Measurements from ENCODE around the gene CYP11A1. TPM values are rescaled to one million over a fixed set of nuclear protein-coding genes. Genes with fewer than 3 reads are reported as not detected.

CYP11A1 gene
- total and polyA plus RNA-seq, 2 donors (not counting 1 experiment from before 2014, with no cell fraction given) = not detected

DNA sequence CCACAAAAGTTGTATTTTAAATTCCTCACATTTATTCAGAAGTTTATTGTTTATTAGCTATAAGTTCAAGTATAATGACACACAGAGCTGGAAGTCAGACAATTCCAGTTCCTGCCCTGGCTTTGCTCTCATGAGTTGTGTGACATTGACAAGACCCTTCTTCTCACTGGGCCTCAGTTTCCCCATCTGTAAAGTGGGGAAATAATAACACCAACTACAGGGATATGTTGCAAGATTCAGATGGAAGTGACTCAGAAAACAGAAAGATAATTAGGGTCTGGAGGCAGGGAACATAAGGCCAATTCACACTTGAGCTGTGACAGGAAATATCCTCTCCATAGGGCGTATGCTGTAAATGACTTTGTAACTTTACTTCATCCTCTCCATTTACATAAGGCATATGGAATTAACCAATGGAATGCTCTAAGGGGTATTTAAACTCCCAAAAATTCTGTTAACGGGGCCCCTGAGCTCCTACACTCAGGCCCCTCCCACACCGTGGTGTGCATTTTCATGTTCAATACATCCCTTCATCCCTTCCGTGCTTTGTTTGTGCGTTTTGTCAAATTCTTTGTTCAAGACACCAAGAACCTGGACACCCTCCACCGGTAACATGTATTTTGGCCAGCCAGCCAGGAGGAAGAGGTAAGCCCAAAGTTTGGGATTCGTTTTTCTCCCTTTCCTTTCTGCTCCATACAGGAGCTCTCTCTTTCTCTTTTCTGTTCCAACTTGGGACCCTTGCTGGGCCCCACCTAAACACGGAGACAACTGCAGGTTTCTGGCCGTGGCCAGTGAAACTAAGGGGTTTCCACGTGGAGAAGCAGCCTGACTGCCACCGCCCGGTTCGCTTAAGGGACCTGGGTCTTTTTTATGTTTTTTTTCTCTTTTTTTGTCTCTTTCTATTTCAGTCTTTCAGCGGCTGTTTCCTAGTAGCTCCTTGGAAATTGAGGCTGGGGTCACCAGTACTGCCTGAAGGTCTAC, 16.9 kb downstream of the CYP11A1 start:
- Histone ChIP-seq H3K79me2 (ENCODE audit: control insufficient read depth, insufficient read depth, low read length) (no peaks in the 10 kb centered on the region), H3K4me1 (ENCODE audit: control insufficient read depth in 2 of 2, insufficient read depth in 2 of 2, low read length in 2 of 2) (no peaks in the 10 kb centered on the region), H3K36me3 (replicated peaks in 1 of 2; ENCODE audit: control extremely low read depth in 1 of 2, control insufficient read depth in 1 of 2, extremely low read depth in 1 of 2, insufficient read depth in 2 of 2, low read length in 1 of 2) (no peaks in the 10 kb centered on the region), H3K9me3 (ENCODE audit: control extremely low read depth in 1 of 3, control insufficient read depth in 2 of 3, insufficient read depth in 1 of 3, low read length in 2 of 3) (peaks cover 0 to 8% (median 6%) of the 10 kb centered on the region in 3 donors), H4K20me1 (ENCODE audit: control insufficient read depth, insufficient read depth, low read length, poor library complexity, severe bottlenecking) (no peaks in the 10 kb centered on the region), H3K4me2 (replicated peaks; ENCODE audit: low read depth, low read length, poor library complexity, severe bottlenecking) (no peak overlapping the region), H3K4me3 (ENCODE audit: control extremely low read depth in 1 of 5, extremely low read depth in 1 of 5, insufficient read depth in 1 of 5, low read depth in 2 of 5, low read length in 4 of 5) (no peak overlapping the region), H3K9ac (ENCODE audit: low read length) (no peak overlapping the region), H3K27me3 (replicated peaks in 1 of 4; ENCODE audit: control extremely low read depth in 1 of 4, control insufficient read depth in 3 of 4, insufficient read depth in 4 of 4, low read length in 3 of 4) (peaks cover 0 to 11% (median 0%) of the 10 kb centered on the region in 4 experiments), H2AFZ (ENCODE audit: insufficient read depth, low read depth, low read length, poor library complexity, severe bottlenecking) (no peak overlapping the region), H3K27ac (ENCODE audit: low read length in 2 of 2) (no peak overlapping the region)
- TF ChIP-seq EZH2 (IDR thresholded peaks at IDR 0.05; ENCODE audit: borderline replicate concordance, insufficient read depth, low read depth, low read length, poor library complexity, severe bottlenecking) (no peak), CTCF (IDR thresholded peaks at IDR 0.05) (no peak)
- DNase-seq (no peak), ATAC-seq (ENCODE audit: low read depth) (no peak)
- 89% methylated on average over 9 of the region's 14 CpGs for WGBS (ENCODE audit: insufficient coverage)
- Mint-ChIP-seq H3K27me3 (peaks cover 28% of the 10 kb centered on the region), H3K4me3 (no peak overlapping the region), H3K4me1 (no peaks in the 10 kb centered on the region), H3K27ac (no peak overlapping the region), H3K9me3 (ENCODE audit: insufficient read depth) (peaks cover 2% of the 10 kb centered on the region)
- POLR2A ChIA-PET = interaction anchor here (0.6 kb wide), 1 partner anchor 322 kb away, joined by 3 read pairs; no protein-coding TSS in a partner anchor
- CTCF ChIA-PET = no interaction called here
- intact Hi-C loops (cut with micrococcal nuclease) = no loop called here

- CTCF ChIA-PET = no interaction called here
- H3K4me1 ChIP-seq (ENCODE audit: control insufficient read depth in 2 of 2, insufficient read depth in 2 of 2, low read length in 2 of 2) = no peaks in the 10 kb centered on the region
- no peak overlapping the region for H3K4me3 ChIP-seq (ENCODE audit: control extremely low read depth in 1 of 5, extremely low read depth in 1 of 5, insufficient read depth in 1 of 5, low read depth in 2 of 5, low read length in 4 of 5)
- no peak overlapping the region for H2AFZ ChIP-seq (ENCODE audit: insufficient read depth, low read depth, low read length, poor library complexity, severe bottlenecking)
- no peak overlapping the region for H3K4me2 ChIP-seq (replicated peaks; ENCODE audit: low read depth, low read length, poor library complexity, severe bottlenecking)
- no peak overlapping the region for H3K27ac ChIP-seq (ENCODE audit: low read length in 2 of 2)
- H3K36me3 ChIP-seq (replicated peaks in 1 of 2; ENCODE audit: control extremely low read depth in 1 of 2, control insufficient read depth in 1 of 2, extremely low read depth in 1 of 2, insufficient read depth in 2 of 2, low read length in 1 of 2) = no peaks in the 10 kb centered on the region
- no peaks in the 10 kb centered on the region for H3K79me2 ChIP-seq (ENCODE audit: control insufficient read depth, insufficient read depth, low read length)
- intact Hi-C loops (cut with micrococcal nuclease) = no loop called here
- POLR2A ChIA-PET = no interaction called here
- no peak for ATAC-seq (ENCODE audit: low read depth)
- no peak overlapping the region for H3K27ac Mint-ChIP-seq
- no peak for TF ChIP-seq EZH2 (IDR thresholded peaks at IDR 0.05; ENCODE audit: borderline replicate concordance, insufficient read depth, low read depth, low read length, poor library complexity, severe bottlenecking)
- TF ChIP-seq CTCF (IDR thresholded peaks at IDR 0.05) = no peak
- H4K20me1 ChIP-seq (ENCODE audit: control insufficient read depth, insufficient read depth, low read length, poor library complexity, severe bottlenecking) = no peaks in the 10 kb centered on the region
- H3K9me3 ChIP-seq (ENCODE audit: control extremely low read depth in 1 of 3, control insufficient read depth in 2 of 3, insufficient read depth in 1 of 3, low read length in 2 of 3) = peaks cover 0 to 6% (median 5%) of the 10 kb centered on the region in 3 donors
- H3K9me3 Mint-ChIP-seq (ENCODE audit: insufficient read depth) = peaks cover 2% of the 10 kb centered on the region
- H3K27me3 ChIP-seq (replicated peaks in 1 of 4; ENCODE audit: control extremely low read depth in 1 of 4, control insufficient read depth in 3 of 4, insufficient read depth in 4 of 4, low read length in 3 of 4) = peaks cover 0 to 11% (median 0%) of the 10 kb centered on the region in 4 experiments
- DNase-seq = no peak
- no peak overlapping the region for H3K9ac ChIP-seq (ENCODE audit: low read length)
- no peaks in the 10 kb centered on the region for H3K4me1 Mint-ChIP-seq
- H3K27me3 Mint-ChIP-seq = peaks cover 20% of the 10 kb centered on the region
- no CpG with 5 or more reads among the region's 3 CpGs for WGBS (ENCODE audit: insufficient coverage)
- H3K4me3 Mint-ChIP-seq = no peak overlapping the region
Observed at GRCh38 chr15:74349241-74349778, 18.1 kb downstream of the CYP11A1 start.

All from B cell (primary cell).